Uterus (tissue), 2 donors: Measurements from ENCODE around the gene STYXL1.

ENCODE experiments used
- POLR2A ChIP-seq, 2 donors: fragments of 450-650 bp; IDR thresholded peaks; one replicate each; pipeline ENCODE4 v1.6.1; 2016; ENCODE audit warnings: antibody characterized with exemption in 2 of 2, mild to moderate bottlenecking in 1 of 2, moderate library complexity in 1 of 2
- TF ChIP-seq, protein P1 (sequence below), 4 experiments: fragments of 200-600 bp in 2 of 4; fragments of 450-650 bp in 2 of 4; sonication (generic) in 2 of 4; IDR thresholded peaks; one replicate each; pipeline ENCODE4 v1.5.1; 2016 to 2019; ENCODE audit warnings: antibody characterized with exemption in 4 of 4, mild to moderate bottlenecking in 2 of 4, moderate library complexity in 1 of 4

DNA sequence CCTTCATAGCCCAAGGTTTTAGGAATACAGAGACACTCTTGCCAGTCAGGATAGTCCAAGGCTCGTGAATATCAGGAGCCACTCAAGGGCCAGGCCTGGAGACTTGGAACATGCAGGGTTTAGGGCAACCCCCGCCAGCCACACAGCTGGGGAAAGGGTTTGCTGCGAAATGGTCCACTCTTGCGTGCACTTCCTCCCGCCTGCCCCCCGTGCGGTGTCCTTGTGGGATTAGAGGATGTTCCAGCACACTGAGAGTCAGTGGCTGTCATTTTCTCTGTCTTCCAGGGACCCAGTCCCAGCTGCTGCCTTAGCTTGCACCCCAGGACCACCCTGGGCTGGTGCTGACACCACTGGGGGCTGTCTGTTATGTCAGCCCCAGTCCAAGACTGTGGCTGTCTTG is 94.4 kb downstream of the STYXL1 start:
- TF ChIP-seq, protein P1, sequence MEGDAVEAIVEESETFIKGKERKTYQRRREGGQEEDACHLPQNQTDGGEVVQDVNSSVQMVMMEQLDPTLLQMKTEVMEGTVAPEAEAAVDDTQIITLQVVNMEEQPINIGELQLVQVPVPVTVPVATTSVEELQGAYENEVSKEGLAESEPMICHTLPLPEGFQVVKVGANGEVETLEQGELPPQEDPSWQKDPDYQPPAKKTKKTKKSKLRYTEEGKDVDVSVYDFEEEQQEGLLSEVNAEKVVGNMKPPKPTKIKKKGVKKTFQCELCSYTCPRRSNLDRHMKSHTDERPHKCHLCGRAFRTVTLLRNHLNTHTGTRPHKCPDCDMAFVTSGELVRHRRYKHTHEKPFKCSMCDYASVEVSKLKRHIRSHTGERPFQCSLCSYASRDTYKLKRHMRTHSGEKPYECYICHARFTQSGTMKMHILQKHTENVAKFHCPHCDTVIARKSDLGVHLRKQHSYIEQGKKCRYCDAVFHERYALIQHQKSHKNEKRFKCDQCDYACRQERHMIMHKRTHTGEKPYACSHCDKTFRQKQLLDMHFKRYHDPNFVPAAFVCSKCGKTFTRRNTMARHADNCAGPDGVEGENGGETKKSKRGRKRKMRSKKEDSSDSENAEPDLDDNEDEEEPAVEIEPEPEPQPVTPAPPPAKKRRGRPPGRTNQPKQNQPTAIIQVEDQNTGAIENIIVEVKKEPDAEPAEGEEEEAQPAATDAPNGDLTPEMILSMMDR (IDR thresholded peaks at IDR 0.05): no peak
- no peak for TF ChIP-seq POLR2A (IDR thresholded peaks at IDR 0.05)
